IPS DF 6.9 (cell line): ENCODE measurements around the gene DNAJC18.
A peak's percentile ranks its signal among the peaks of the same experiment; 100 is the strongest.
"Not testable (repeated sequence)": the region's sequence is repeated elsewhere in the genome, so short reads cannot be mapped to it uniquely, and the experiment has no call there.

ENCODE experiments used
- DNase-seq: peaks from one replicate; pipeline ENCODE4 v3.0.0-alpha.2; 2013; ENCODE audit warnings: low read depth, low spot score
- H3K27ac ChIP-seq: one replicate; pipeline ENCODE4 v1.5.1; 2013; ENCODE audit warnings: low read length, control low read depth
- H3K27me3 ChIP-seq: 2 replicates; pipeline ENCODE4 v1.6.1; 2013; ENCODE audit warnings: mild to moderate bottlenecking, low read length; ENCODE audit not compliant: control insufficient read depth, insufficient read depth
- H3K36me3 ChIP-seq: 2 replicates; pipeline ENCODE4 v1.6.1; 2013; ENCODE audit warnings: low read length; ENCODE audit not compliant: control insufficient read depth, insufficient read depth
- H3K4me1 ChIP-seq: 2 replicates; pipeline ENCODE4 v1.6.1; 2013; ENCODE audit warnings: low read length; ENCODE audit not compliant: control insufficient read depth, insufficient read depth
- H3K4me3 ChIP-seq: 2 replicates; pipeline ENCODE4 v1.5.1; 2013; ENCODE audit warnings: mild to moderate bottlenecking, low read length
- H3K9me3 ChIP-seq: 2 replicates; pipeline ENCODE4 v1.6.1; 2013; ENCODE audit warnings: low read length, inconsistent platforms; ENCODE audit not compliant: control insufficient read depth, insufficient read depth
- WGBS: extraction: QIAGEN DNeasy Blood & Tissue Kit; methylation state at CpG from one replicate; pipeline ENCODE4 v1.1.7; 2013; ENCODE audit warnings: mixed read lengths, missing lambda C conversion rate; ENCODE audit not compliant: insufficient read length, insufficient coverage; 5-methylcytosine and 5-hydroxymethylcytosine counted together

DNAJC18 gene

GRCh38 chr5:139439013-139439903 lies at the start of gene DNAJC18:
Gene DNAJC18 (minus strand): TSS chr5:139439525. CDS start chr5:139439445, 80 bp downstream.
- Histone ChIP-seq H3K4me1 (peaks cover 1% of the 10 kb centered on the region; the same call in 1 of the 2 replicates), H3K27me3 (no peaks in the 10 kb centered on the region), H3K4me3 (peak within 1 kb of the TSS; percentile 76; the same call in 1 of the 2 replicates), H3K9me3 (no peaks in the 10 kb centered on the region), H3K36me3 (no peaks in the 10 kb centered on the region), H3K27ac (no peak within 1 kb of the TSS)
- WGBS = no CpG with 5 or more reads among the region's 49 CpGs
- DNase-seq = peak; percentile 93

GRCh38 chr5:139488260-139488659 lies 48.9 kb upstream of the DNAJC18 start:
- no peak overlapping the region for H3K4me3 ChIP-seq
- peaks cover 2% of the 10 kb centered on the region; the same call in 1 of the 2 replicates for H3K4me1 ChIP-seq
- DNase-seq = no peak
- no peaks in the 10 kb centered on the region for H3K36me3 ChIP-seq
- WGBS = no CpG with 5 or more reads among the region's 3 CpGs
- H3K27me3 ChIP-seq = no peaks in the 10 kb centered on the region
- no peak overlapping the region for H3K27ac ChIP-seq
- H3K9me3 ChIP-seq = no peaks in the 10 kb centered on the region

GRCh38 chr5:139486201-139486600 lies 46.9 kb upstream of the DNAJC18 start:
- no peaks in the 10 kb centered on the region for H3K9me3 ChIP-seq
- H3K27me3 ChIP-seq = no peaks in the 10 kb centered on the region
- H3K27ac ChIP-seq = no peak overlapping the region
- no peak for DNase-seq
- WGBS = no CpG with 5 or more reads among the region's 7 CpGs
- H3K4me1 ChIP-seq = peaks cover 2% of the 10 kb centered on the region; the same call in 1 of the 2 replicates
- H3K4me3 ChIP-seq = no peak overlapping the region
- H3K36me3 ChIP-seq = no peaks in the 10 kb centered on the region

DNA sequence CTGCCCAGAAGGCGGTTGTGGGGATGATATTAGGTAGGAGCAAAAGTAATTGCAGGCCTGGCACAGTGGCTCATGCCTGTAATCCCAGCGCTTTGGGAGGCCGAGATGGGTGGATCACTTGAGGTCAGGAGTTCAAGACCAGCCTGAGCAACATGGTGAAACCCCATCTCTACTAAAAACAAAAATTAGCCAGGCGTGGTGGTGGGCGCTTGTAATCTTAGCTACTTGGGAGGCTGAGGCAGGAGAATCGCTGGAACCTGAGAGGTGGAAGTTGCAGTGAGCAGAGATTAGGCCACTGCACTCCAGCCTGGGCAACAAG lies 43.5 kb upstream of the DNAJC18 start:
- not testable (repeated sequence) for H3K27ac ChIP-seq, H3K9me3 ChIP-seq, DNase-seq, H3K4me1 ChIP-seq, H3K4me3 ChIP-seq, H3K36me3 ChIP-seq, H3K27me3 ChIP-seq
- no CpG with 5 or more reads among the region's 6 CpGs for WGBS

GRCh38 chr5:139482050-139482889 lies 42.9 kb upstream of the DNAJC18 start, which contains the start of gene STING1:
Gene STING1 (minus strand): TSS chr5:139482758. CDS start chr5:139481704, 1,054 bp downstream.
- H3K36me3 ChIP-seq = no peaks in the 10 kb centered on the region
- WGBS = no CpG with 5 or more reads among the region's 19 CpGs
- no peak within 1 kb of the TSS for H3K27ac ChIP-seq
- no peak within 1 kb of the TSS for H3K4me3 ChIP-seq
- H3K27me3 ChIP-seq = no peaks in the 10 kb centered on the region
- H3K4me1 ChIP-seq = peaks cover 2% of the 10 kb centered on the region; the same call in 1 of the 2 replicates
- no peak for DNase-seq
- no peaks in the 10 kb centered on the region for H3K9me3 ChIP-seq

GRCh38 chr5:139481580-139482049 lies 42.3 kb upstream of the DNAJC18 start:
- Histone ChIP-seq H3K4me1 (peaks cover 2% of the 10 kb centered on the region; the same call in 1 of the 2 replicates), H3K9me3 (no peaks in the 10 kb centered on the region), H3K36me3 (no peaks in the 10 kb centered on the region), H3K4me3 (no peak overlapping the region), H3K27me3 (no peaks in the 10 kb centered on the region), H3K27ac (no peak overlapping the region)
- DNase-seq = no peak
- WGBS = no CpG with 5 or more reads among the region's 5 CpGs

DNA sequence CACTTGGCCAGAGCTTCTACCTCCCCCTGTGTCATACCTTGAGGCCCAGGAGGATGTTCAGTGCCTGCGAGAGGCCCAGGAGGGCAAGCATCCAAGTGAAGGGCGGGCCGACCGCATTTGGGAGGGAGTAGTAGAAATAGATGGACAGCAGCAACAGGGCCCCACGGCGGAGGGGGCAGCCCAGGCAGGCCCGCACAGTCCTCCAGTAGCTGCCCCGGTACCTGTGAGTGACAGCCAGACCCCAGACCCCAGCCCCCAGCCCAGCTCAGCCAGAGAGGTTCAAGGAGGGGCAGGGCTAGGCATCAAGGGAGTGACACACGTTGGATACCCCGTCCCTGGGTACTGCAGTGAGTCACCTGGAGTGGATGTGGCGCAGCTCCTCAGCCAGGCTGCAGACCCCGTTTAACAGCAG lies 41.8 kb upstream of the DNAJC18 start:
- no peaks in the 10 kb centered on the region for H3K4me1 ChIP-seq
- H3K27me3 ChIP-seq = no peaks in the 10 kb centered on the region
- no peaks in the 10 kb centered on the region for H3K36me3 ChIP-seq
- no peak for DNase-seq
- no peak overlapping the region for H3K27ac ChIP-seq
- no CpG with 5 or more reads among the region's 12 CpGs for WGBS
- no peaks in the 10 kb centered on the region for H3K9me3 ChIP-seq
- H3K4me3 ChIP-seq = no peak overlapping the region

DNA sequence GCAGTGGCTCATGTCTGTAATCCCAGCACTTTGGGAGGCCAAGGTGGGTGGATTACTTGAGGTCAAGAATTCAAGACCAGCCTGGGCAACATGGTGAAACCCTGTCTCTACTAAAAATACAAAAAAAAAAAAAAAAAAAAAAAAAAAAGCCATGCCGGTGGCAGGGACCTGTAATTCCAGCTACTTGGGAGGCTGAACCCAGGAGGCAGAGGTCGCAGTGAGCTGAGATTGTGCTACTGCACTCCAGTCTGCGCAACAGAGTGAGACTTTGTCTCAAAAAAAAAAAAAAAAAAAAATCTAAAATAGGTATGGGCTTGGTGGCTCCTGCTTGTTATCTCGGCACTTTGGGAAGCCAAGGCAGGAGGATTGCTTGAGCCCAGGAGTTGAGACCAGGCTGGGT lies 40.4 kb upstream of the DNAJC18 start:
- DNase-seq, H3K27me3 ChIP-seq, H3K27ac ChIP-seq, H3K4me1 ChIP-seq, H3K4me3 ChIP-seq, H3K9me3 ChIP-seq, H3K36me3 ChIP-seq: not testable (repeated sequence)
- WGBS = no CpG with 5 or more reads among the region's 4 CpGs

DNA sequence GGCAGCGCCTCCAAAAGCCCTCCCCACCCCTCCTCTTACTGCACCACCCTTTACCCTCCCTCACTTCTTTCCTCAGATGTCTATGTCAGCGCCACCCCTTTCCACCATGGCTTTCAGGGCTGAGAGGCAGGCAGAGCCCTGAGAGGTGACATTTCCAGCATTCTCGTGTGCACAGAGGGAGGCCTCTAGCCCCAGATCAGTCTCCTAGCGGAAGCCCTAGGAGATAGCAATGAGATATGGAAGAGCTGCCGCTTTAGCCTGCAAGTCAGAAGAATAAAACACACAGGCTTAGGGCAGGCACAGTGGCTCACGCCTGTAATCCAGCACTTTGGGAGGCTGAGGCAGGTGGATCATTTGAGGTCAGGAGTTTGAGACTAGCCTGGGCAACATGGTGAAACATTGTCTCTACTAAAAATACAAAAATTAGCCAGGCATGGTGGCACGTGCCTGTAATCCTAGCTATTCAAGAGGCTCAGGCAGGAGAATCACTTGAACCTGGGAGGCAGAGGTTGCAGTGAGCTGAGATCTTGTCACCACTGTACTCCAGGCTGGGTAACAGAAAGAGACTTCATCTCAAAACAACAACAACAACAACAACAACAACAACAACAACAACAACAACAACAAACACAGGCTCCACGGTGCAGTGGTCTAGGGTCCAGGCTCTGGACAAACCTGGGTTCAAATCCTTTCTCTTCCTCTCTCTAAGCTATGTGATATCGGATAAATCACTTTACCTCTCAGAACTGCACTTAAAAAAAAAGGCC lies 39.5 kb upstream of the DNAJC18 start:
- not testable (repeated sequence) for H3K27me3 ChIP-seq, H3K27ac ChIP-seq, H3K9me3 ChIP-seq, H3K4me3 ChIP-seq, H3K36me3 ChIP-seq, H3K4me1 ChIP-seq, DNase-seq
- no CpG with 5 or more reads among the region's 9 CpGs for WGBS
